DMS 273 treated with DMSO at 0.1 percent for 48 hours (cell line): ENCODE results near the gene TNIP1.

Experiments used
- DNase-seq: peaks from one replicate; lab custom pipeline; 2025; lab: John Stamatoyannopoulos, UW

The TNIP1 gene

GRCh38 chr5:150999704-151000442 is 81.0 kb downstream of the TNIP1 start:
- no peak for DNase-seq

GRCh38 chr5:150993826-150994412 is 86.9 kb downstream of the TNIP1 start:
- DNase-seq = no peak

- no peak for DNase-seq
Observed at GRCh38 chr5:150993422-150993821, 87.4 kb downstream of the TNIP1 start.

GRCh38 chr5:150992705-150993104 is 88.1 kb downstream of the TNIP1 start:
- no peak for DNase-seq

- no peak for DNase-seq
Observed at GRCh38 chr5:150989695-150990094, 91.1 kb downstream of the TNIP1 start.

- DNase-seq = no peak
Observed at GRCh38 chr5:150987746-150988145, 93.1 kb downstream of the TNIP1 start.
